ENCODE results near the gene GSE1.

Gene GSE1

DNA sequence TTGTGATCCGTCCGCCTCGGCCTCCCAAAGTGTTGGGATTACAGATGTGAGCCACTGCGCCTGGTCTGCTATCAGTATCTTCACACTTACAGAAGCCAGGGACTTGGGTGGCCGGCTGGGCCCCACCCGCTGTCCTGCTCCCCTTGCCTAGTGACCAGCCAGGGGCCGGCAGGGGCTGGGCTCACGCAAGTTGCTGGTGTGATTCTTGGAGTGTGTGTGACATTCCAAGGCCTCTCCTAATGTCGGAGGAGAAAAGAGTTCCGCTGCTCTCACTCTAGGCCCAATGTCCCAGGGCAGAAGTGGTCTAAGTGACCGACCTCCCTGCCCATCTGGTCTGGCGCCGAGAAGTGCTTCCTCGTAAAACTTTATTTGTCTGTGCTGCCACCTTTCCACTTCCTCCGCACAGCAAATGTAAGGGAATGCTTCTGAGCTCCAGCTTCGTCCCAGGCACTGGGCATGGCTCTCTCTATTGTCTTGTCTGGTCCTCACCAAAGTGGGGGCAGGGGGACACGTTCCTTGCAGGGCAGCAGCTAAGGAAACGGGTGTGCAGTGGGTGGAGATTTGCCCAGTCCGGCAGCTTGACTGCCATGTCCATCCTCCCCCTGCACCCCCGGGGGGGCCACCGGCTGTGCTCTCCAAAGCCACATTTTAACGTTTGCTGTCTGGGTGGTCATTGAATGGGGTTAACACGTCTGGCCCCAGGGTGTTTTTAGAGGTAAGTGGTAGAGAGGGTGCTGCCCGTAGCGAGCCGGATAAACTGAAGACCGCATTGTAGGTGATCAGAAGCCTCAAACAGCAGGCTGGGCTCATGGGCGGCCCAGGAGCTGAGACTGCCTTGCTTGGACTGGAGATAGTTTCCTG, 7.8 kb upstream of the GSE1 start:
- H3K9me3 Mint-ChIP-seq: no peaks in the 10 kb centered on the region
- H3K36me3 Mint-ChIP-seq (ENCODE audit: low read depth): no peaks in the 10 kb centered on the region
- H3K4me3 Mint-ChIP-seq: no peak overlapping the region
- no peak overlapping the region for H3K27ac Mint-ChIP-seq
- no peaks in the 10 kb centered on the region for H3K27me3 Mint-ChIP-seq
- H3K4me1 Mint-ChIP-seq (ENCODE audit: low read depth): peaks cover 38% of the 10 kb centered on the region

DNA sequence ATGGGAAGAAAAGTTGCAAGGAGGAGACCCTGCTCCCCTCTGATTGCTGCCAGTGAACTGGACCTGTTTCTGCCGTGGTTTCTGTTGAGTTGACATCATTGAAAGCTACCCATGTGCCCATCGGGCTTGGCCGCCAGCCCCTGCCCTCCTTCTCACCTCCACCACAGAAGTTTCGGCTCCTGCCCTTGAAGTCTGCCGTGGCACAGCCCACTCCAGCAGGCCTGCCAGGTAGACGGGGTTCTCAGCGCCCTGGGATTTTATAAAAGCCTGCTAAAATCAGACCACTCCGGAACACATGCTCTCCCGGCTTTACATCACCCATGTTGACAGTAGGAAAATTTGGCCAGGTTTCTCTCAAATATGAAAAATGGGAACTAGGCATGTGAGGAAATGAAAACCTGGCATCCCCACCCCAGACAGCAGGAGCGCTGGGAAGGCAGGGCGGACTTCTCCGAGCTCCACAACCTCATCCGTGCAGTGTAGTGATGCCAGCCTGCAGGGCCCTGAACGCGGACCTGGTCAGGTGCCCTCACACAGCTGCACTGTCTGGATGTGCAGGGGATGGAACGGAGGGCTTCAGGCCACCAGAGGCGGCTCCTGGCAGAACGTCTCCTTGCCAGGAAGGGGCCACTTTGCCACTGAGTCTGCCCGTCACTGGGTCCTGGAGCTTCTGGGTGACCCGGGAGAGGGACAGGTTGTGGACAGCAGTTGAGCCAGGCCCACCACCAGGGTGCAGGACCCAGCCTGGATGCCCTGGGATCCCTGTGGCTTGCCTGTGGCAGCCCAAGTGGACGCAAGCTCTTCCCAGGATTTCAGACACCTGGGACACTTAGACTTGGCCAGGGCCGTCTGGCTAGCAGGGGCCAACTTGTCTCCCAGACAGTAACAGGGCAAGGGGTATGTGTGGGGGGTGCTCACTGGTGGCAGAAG, 6.9 kb upstream of the GSE1 start:
- no peaks in the 10 kb centered on the region for H3K36me3 Mint-ChIP-seq (ENCODE audit: low read depth)
- no peak overlapping the region for H3K4me3 Mint-ChIP-seq
- H3K9me3 Mint-ChIP-seq: no peaks in the 10 kb centered on the region
- no peak overlapping the region for H3K27ac Mint-ChIP-seq
- peaks cover 45% of the 10 kb centered on the region for H3K4me1 Mint-ChIP-seq (ENCODE audit: low read depth)
- H3K27me3 Mint-ChIP-seq: no peaks in the 10 kb centered on the region

DNA sequence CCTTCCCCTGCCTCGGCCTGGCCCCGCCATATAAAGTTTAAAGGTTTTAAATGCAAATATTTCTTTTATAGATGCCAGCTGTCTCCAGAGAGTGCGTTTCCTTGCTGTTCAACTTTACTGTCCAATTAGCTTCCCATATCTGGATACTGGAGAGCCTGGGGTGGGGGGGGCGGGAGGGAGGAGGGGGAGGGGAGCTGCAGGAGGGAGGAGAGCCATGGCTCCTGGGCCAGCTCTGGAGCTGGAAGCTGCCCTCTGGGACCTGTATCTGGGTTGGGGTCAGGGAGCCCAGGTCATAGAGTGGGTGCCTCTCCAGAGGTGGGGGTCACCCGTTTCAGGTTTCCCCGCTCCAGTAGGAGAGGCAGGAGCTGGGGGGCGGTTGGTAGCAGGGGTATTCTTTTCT, 6.2 kb upstream of the GSE1 start:
- Mint-ChIP-seq H3K4me1 (ENCODE audit: low read depth) (peaks cover 45% of the 10 kb centered on the region), H3K27ac (no peak overlapping the region), H3K27me3 (no peaks in the 10 kb centered on the region), H3K9me3 (no peaks in the 10 kb centered on the region), H3K36me3 (ENCODE audit: low read depth) (no peaks in the 10 kb centered on the region), H3K4me3 (no peak overlapping the region)

DNA sequence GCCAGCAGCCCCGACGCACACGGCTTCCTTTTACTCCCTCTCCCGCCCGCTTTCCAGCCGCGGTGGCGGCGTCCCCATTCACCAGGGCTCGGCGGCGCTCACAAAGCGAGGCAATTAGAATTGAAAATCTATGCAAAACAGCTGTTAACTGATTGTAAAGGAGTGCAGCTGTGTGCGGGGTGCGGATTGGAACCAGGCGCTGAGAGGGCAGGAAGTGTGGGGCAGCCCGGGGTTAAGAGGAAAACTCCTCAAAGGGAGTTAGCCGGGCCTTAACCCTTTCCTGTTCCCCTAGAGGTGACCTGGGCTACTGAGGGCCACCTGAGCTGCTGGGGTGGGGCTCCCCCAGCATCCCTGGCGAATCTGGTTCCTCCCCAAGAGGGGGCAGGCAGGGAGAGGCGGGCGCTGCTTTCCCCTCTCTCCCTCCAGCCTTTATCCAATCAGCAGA, 5.8 kb upstream of the GSE1 start:
- no peak overlapping the region for H3K27ac Mint-ChIP-seq
- peaks cover 45% of the 10 kb centered on the region for H3K4me1 Mint-ChIP-seq (ENCODE audit: low read depth)
- no peak overlapping the region for H3K4me3 Mint-ChIP-seq
- no peaks in the 10 kb centered on the region for H3K27me3 Mint-ChIP-seq
- no peaks in the 10 kb centered on the region for H3K9me3 Mint-ChIP-seq
- no peaks in the 10 kb centered on the region for H3K36me3 Mint-ChIP-seq (ENCODE audit: low read depth)

DNA sequence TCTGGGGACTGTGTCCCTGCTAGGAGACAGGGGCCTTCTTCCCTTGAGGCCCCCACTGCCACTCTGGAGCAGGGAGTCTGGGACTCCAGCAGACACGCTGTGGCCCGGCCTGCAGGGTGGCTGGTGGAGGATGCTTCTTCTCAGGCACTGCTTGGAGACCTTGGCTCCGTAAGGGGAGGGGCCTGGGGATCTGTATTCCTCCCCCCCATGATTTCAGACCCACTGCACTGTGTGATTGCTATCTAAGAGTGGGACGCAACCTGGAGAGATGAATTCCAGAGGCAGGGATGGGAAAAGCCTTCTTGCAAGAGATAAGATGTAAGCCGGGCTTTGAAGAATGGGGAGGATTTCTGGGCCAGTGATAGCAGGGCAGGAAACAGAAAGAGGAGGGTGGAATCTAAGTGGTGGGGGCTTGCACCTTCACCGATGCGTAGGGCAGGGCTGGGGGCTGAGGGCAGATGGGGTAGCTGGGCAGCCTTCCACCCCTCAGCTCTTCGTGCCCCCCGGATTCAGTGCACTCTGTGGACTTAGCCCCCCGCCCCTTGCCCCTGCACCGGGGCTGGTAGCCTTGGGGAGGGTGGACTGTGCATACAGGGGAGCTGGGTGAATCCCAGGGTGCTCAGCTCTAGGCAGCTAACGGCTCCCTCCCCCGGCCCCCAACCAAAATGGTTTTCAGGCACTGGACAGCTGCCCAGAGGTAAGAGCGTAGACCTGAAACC, 5.2 kb upstream of the GSE1 start:
- no peak overlapping the region for H3K4me3 Mint-ChIP-seq
- no peaks in the 10 kb centered on the region for H3K9me3 Mint-ChIP-seq
- no peak overlapping the region for H3K27ac Mint-ChIP-seq
- peaks cover 46% of the 10 kb centered on the region for H3K4me1 Mint-ChIP-seq (ENCODE audit: low read depth)
- H3K27me3 Mint-ChIP-seq: no peaks in the 10 kb centered on the region
- no peaks in the 10 kb centered on the region for H3K36me3 Mint-ChIP-seq (ENCODE audit: low read depth)

DNA sequence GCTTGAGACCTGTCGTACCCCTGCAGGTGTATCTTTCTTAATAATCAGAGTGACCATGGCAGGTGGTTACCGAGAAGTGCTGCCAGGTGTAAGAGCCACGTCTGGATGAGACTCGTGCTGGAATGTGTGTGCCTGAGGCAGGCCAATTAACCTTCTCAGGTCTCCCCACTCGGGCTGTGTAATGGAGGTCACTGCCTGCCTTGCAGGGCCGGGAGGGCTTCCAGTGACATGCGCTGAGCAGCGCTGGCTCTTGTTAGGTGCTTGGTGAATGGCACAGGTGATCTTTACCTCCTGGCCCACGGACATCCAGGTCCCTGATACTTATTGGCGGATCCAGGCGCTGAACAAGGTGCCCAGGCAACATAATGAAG, 4.6 kb upstream of the GSE1 start:
- Mint-ChIP-seq H3K27me3 (no peaks in the 10 kb centered on the region), H3K4me3 (no peak overlapping the region), H3K9me3 (no peaks in the 10 kb centered on the region), H3K36me3 (ENCODE audit: low read depth) (no peaks in the 10 kb centered on the region), H3K27ac (no peak overlapping the region), H3K4me1 (ENCODE audit: low read depth) (peaks cover 45% of the 10 kb centered on the region)

DNA sequence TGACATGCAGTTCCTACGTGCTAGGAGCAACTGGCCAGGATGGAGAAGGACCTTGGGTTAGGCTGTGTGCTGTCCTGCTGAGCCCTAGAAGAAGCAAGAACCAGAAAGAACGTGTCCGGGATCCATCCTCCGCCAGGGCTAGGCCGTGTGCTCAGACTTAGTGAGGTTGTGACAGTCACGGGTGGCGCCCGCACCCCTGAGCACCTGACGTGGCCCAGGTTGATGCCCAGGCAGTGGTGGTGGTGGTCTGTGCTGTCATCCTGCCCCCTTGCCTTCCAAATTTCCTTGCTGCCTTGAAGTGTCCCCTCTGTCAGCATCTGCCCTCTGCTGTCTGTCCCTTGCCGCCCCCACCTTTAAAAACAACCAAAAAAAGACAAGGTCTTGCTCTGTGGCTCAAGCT, 4.2 kb upstream of the GSE1 start:
- Mint-ChIP-seq H3K36me3 (ENCODE audit: low read depth) (no peaks in the 10 kb centered on the region), H3K27me3 (no peaks in the 10 kb centered on the region), H3K4me3 (no peak overlapping the region), H3K4me1 (ENCODE audit: low read depth) (peaks cover 45% of the 10 kb centered on the region), H3K9me3 (no peaks in the 10 kb centered on the region), H3K27ac (no peak overlapping the region)

DNA sequence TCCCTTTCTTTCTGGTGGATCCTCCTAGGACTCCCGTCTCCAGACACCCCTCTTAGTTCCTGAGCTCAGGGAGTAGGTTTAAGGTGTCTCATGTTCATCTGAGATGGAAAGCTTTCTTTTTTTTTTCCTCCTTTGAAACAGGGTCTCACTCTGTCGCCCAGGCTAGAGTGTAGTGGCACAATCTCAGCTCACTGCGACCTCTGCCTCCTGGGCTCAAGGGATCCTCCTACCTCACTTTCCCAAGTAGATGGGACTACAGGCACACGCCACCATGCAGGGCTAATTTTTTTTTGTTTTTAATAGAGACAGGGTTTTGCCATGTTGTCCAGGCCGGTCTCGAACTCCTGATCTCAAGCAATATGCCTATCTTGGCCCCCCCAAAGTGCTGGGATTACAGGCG, 3.6 kb upstream of the GSE1 start:
- no peak overlapping the region for H3K27ac Mint-ChIP-seq
- H3K4me1 Mint-ChIP-seq (ENCODE audit: low read depth): peaks cover 45% of the 10 kb centered on the region
- no peaks in the 10 kb centered on the region for H3K27me3 Mint-ChIP-seq
- no peak overlapping the region for H3K4me3 Mint-ChIP-seq
- H3K36me3 Mint-ChIP-seq (ENCODE audit: low read depth): no peaks in the 10 kb centered on the region
- H3K9me3 Mint-ChIP-seq: no peaks in the 10 kb centered on the region

DNA sequence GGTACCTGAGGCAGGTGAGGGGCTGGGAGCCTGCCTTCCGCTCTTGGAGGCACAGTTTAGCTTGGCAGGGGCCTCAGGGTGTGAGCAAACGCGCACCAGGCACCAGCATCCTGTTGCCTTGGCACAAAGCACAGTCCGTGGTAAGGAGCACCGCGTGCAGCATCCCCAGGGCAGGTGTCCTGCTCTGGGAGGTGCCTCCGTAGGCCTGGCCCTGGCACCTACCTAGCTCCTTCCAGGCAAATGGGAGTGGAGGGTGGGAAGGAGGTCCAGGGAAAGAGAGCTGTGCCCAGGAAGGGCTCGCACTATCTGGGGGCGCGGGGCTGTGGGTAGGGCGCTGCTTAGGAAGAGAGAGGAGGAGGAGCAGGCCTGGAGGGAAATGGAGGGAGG, 3.1 kb upstream of the GSE1 start:
- Mint-ChIP-seq H3K27ac (no peak overlapping the region), H3K9me3 (no peaks in the 10 kb centered on the region), H3K36me3 (ENCODE audit: low read depth) (no peaks in the 10 kb centered on the region), H3K4me3 (no peak overlapping the region), H3K4me1 (ENCODE audit: low read depth) (peaks cover 50% of the 10 kb centered on the region), H3K27me3 (no peaks in the 10 kb centered on the region)

DNA sequence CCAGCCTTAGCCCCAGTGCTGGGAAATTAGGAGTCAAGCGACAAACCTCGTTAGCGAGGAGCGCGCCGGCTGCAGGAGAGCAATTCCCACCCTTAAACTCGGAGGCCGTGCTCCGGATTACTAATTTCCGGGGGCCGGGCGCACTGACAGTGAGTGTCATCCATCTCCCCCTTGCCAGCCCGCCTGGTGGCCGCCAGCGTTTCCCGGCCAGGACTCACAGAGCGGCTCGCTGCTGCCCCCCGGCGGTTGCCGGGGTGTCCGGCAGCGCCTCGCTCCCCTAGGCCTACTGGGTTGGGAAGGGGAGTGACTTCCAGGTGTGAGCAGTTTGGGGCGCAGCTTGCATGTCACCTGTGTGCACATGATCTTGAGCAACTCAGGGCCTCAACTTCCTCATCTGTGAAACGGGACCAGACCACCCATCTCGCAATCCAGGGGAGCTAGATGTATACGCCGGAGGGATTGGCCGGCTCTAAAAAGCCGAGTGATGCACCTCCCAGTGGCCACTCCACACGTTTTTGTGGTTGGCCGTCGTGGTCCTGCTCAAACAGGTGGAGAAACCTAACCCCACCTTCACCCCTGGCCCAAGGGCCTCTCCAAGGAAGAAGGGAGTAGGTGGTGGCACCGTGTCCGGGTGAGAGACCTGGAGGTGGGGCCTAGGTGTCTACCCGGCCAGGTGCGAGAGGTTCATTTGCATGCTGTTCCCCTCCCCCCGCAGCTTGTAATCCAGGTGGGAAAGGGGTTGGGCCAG, 2.5 kb upstream of the GSE1 start:
- Mint-ChIP-seq H3K36me3 (ENCODE audit: low read depth) (no peaks in the 10 kb centered on the region), H3K4me1 (ENCODE audit: low read depth) (peaks cover 52% of the 10 kb centered on the region), H3K4me3 (peak overlapping the region; percentile 75), H3K9me3 (no peaks in the 10 kb centered on the region), H3K27me3 (no peaks in the 10 kb centered on the region), H3K27ac (peak overlapping the region; percentile 40)

DNA sequence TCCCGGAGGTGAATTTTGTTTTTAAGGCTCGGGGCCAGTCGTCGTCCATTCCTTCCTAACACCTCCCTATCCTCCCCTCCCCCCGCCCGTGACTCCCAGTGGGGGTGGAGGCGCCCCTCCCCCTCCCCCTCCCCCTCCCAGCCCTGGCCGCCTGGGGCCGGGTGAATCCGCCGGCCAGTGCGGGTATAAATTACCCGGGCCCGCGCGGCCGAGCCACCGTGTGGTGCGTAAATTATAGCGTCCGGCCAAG, 2.0 kb upstream of the GSE1 start:
- H3K27me3 Mint-ChIP-seq: no peaks in the 10 kb centered on the region
- peak overlapping the region; percentile 75 for H3K4me3 Mint-ChIP-seq
- peaks cover 56% of the 10 kb centered on the region for H3K4me1 Mint-ChIP-seq (ENCODE audit: low read depth)
- no peak overlapping the region for H3K27ac Mint-ChIP-seq
- H3K36me3 Mint-ChIP-seq (ENCODE audit: low read depth): no peaks in the 10 kb centered on the region
- no peaks in the 10 kb centered on the region for H3K9me3 Mint-ChIP-seq

DNA sequence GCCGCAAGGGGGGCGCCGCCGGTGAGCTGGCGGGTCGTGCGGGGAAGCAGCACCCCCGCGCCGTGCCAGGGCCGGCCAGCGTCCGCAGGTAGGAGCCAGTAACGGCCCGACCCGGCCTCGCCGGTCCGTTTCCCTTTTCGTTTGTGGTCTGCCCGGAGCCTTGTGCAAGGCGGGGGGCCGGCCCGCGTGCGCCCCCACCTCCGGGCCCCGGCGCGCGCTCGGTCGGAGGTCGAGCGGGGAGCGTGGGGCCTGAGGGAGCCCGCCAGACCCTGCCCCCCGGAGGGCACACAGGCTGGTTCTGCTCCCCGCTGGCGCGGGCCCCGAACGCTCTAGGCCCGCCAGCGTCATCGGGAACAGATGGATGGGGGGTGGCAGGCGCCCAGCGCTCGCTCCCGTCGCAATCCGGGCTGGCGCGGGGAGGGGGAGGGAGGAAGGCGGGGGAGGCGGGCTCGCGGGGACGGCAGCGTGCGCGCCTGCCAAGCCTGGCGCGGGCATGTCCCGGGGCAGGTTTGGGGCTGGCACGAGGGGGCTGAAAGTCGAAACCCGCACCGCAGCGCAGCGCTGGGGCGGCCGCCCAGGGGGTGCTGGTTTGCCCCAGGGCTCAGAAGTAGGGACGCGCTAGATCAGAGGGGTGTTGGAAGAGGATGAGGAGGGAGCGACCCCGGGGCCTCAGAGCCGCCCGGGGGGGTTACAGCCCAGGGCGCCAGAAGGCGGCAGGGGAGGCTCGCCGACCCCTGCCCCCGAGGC, 1.5 kb upstream of the GSE1 start:
- H3K9me3 Mint-ChIP-seq: no peaks in the 10 kb centered on the region
- peaks cover 61% of the 10 kb centered on the region for H3K4me1 Mint-ChIP-seq (ENCODE audit: low read depth)
- H3K27ac Mint-ChIP-seq: no peak overlapping the region
- no peaks in the 10 kb centered on the region for H3K27me3 Mint-ChIP-seq
- no peaks in the 10 kb centered on the region for H3K36me3 Mint-ChIP-seq (ENCODE audit: low read depth)
- H3K4me3 Mint-ChIP-seq: peak overlapping the region; percentile 55

DNA sequence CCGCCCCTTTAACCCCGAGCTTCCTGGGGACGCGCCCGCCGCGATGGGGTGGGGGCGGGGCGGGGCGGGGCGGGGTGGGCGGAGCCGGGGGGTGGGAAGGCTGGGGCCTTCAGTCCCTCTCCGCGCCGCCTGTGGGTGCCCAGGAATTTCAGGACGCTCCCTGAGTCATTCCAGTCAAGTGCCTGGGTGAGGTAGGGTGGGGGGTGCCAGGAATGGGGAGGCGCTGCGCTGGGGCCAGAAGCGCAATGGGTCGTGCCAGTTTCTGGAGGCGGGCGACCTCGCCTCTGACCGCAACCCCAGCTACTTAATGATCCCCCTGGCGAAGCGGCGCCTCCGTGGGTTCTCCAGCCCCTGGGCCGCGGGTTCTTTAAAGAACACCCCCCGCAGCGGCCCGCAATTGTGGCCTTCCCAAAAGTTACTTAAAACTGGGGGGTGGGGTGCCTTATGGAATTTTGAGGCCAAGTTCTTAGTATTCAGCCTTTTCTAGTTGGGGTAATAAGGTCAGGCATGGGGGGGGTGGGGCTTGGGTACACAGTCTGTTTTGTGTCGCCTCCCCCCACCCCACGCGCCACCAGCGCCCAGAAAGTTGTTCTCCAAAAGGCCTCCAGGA, 826 bp upstream of the GSE1 start:
- Mint-ChIP-seq H3K27ac (peak overlapping the region; percentile 45), H3K9me3 (no peaks in the 10 kb centered on the region), H3K36me3 (ENCODE audit: low read depth) (no peaks in the 10 kb centered on the region), H3K4me3 (peak overlapping the region; percentile 55), H3K4me1 (ENCODE audit: low read depth) (peaks cover 65% of the 10 kb centered on the region), H3K27me3 (no peaks in the 10 kb centered on the region)

Measured in stimulated activated naive CD8-positive, alpha-beta T cell treated with anti-CD3 and anti-CD28 coated beads, Interleukin-15, Interleukin-2, amounts not matched to agents 100 ng/mL and 50 ng/mL, for 24 hours (primary cell).